GM18507 (cell line): ENCODE measurements around the gene CNDP1.

Experiments
- DNase-seq: peaks from one replicate; pipeline ENCODE4 v3.0.0; 2011; ENCODE audit warnings: low read depth; ENCODE audit not compliant: insufficient read length; ENCODE audit errors: extremely low spot score
- FAIRE-seq: peaks from 2 replicates; lab custom pipeline; 2011; peaks lifted over from hg19 to GRCh38; lab: Jason Lieb, UNC

CNDP1 gene

DNA sequence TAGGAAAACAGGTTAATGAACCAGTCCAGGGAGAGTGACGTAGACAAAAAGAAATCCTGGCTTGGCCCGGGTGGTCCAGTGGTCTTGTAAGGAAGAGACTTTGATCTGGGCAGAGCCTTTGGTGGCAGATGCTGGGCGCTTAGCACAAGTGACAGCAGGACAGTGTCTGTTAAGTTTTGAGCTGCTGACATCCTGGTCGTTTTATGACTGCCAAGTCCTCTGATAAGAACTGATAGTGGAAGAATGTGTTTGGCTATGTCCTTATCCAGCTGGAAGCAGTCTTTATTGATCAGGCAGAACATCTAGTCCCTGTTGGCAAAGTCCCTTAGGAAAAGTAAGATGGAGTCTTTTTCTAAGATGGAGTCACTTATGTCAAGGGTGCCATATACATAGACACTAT is 36.0 kb downstream of the CNDP1 start:
- no peak for FAIRE-seq

DNA sequence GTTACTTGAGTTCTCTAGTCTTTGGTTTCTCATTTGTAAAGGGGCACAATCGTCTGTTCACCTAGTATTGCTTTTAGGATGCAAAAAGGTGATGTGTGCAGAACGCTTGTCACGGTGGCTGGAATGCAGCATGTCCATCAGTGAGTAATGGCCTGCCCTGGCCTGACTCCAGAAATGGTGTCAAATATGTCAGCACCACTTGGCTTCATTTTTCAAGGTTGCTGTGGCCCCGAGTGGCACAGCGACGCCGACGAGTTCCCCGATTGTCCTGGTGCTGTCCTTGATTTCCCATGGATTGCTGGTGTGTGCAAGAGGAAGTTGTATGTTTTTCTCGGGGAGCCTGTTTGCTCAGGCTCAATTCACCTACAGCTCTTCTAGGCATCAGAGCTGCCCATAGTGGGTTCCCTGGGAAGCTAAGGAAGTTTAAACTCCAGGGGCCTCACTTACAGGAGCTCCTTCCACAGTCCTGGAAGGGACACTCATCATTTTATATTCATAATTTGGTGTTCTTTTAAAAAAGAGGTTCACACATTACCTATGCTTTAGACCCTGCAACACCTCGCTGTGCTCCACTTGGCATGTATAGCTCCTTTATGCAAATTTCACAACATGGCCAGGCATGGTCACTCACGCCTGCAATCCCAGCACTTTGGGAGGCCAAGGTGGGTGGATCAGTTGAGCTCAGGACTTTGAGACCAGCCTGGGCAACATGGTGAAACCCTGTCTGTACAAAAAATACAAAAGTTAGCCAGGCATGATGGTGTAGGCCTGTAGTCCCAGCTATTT is 37.8 kb downstream of the CNDP1 start:
- DNase-seq (no peak), FAIRE-seq (no peak)

More for the DNA sequence above, 36.0 kb downstream of the CNDP1 start:
- no peak for DNase-seq

DNA sequence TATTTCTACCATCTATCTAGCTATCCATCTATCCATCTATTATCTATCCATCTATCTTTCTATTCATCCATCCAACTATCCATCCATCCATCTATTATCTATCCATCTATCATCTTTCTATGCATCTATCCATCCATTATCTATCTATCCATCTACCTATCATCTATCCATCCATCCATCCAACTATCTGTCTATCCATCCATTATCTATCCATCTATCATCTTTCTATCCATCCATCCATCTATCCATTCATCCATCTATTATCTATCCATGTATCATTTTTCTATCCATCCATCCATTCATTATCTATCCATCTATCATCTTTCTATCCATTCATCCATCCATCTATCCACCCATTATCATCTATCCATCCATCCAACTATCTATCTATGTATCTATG is 38.8 kb downstream of the CNDP1 start:
- DNase-seq (no peak), FAIRE-seq (no peak)

DNA sequence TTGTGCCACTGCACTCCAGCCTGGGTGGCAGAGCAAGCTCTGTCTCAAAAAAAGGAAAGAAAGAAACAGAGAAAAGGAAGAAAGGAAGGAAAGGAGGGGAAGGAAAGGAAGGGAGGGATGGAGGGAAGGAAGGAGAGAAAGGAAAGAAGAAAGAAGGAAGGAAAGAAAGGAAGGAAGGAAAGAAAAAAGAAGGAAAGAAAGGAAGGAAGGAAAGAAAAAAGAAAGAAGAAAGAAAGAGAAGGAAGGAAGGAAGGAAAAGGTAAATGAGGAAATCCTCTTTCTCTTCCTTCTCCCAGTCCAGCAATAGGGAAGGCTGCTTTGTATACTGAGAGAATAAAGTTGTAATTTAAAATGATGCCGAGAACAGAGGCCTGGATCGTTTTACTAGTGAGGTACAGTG is 40.6 kb downstream of the CNDP1 start:
- DNase-seq: no peak
- no peak for FAIRE-seq

DNA sequence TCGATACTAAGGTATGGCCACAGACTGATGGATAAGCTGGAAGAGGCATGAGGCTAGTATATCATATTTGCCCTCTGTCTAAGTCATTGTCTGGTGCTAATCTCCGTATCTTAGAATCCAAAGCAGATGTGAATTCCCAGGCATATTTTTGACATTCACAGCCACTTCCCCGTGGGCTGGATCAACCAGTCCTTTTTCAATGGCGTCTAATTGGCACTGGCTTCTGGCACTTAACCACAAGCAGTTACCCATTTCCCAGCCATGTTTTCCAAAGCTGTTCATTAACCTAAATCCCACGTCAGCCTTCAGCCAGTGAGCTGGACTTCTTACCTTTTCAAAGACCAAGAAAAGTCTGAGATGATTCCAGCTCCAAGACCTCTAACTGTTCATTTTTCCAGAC is 42.7 kb downstream of the CNDP1 start:
- FAIRE-seq (no peak), DNase-seq (no peak)

DNA sequence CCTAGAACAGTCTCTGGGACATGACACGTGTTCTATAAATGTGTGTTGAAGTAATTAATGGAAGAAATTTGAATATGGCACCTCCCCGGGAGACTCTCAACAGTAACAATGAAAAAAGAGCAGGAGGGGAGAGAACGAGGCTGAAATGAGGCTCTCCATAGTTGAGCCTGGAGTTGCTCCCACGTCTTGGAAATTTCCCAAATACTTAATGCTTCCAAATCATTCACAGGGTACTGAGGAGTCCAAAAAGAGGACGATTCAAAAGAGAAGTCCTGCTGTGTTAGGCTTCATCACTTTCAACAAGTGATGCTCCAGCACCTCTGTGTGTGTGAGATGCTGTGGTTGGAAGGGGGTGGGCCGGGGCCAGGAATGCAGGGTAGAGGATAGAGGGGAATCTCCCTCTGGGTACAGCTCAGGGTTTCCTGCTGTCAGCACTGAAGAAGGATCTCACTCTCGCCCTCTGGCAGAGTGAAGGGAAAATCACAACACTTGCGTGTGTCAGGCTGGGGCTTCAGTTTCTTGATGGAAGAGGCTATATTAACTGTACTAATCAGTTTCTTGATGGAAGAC is 45.3 kb downstream of the CNDP1 start:
- FAIRE-seq (no peak), DNase-seq (no peak)

DNA sequence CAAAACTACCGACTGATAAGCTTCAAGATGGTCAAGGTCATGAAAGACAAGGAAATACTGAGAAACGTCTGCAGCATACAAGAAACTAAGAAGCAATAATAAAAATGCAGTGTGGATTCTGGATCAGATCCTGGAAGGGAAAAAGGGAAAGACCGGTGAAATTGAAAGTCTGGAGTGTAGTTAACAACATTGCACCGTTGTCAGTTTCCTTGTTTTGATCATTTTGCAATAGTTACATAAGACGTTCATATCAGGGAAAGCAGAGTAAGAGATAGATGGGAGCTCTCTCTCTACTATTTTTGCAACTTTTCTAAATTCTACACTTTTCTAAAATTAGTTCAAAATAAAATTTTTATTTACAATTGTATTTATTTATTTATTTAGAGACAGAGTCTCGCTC is 48.3 kb downstream of the CNDP1 start:
- FAIRE-seq (no peak), DNase-seq (no peak)

DNA sequence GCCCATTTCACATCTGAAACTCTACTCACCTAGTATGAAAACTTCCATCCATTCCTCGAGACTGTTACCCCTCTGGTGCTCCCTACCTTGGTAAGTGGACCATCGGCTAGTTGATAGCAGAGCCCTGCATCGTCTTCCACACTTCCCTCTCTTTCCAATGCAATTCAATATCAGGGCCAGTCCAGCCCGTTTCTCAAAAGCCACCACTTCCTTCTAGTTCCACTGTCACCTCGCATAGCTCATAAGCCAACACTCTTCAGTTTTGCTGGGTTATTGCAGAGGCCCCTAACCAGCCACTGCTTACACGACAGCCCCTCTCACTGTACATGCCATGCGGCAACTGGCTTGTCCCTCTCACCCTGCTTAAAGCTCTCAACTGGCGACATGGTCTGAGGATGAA is 53.1 kb downstream of the CNDP1 start:
- no peak for FAIRE-seq
- DNase-seq: no peak

DNA sequence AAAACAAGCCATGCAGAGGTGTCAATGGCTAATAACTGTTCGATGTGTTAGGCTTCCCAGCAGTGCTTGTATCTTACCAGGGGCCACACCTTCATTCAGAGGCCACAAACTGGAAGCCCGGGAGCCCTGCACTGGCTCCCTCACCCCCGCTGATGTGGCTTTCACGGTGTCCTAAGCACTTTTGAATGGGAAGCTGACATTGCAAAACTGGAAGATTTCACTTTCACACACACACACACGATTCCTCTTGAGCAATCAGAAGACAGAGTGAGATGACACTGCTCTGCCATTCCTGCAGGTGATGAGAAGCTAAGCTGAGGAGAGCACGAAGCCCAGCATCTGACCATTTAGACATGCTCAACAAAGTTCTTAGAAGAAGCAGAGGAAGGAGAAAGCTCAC is 54.7 kb downstream of the CNDP1 start:
- DNase-seq: no peak
- FAIRE-seq: no peak

DNA sequence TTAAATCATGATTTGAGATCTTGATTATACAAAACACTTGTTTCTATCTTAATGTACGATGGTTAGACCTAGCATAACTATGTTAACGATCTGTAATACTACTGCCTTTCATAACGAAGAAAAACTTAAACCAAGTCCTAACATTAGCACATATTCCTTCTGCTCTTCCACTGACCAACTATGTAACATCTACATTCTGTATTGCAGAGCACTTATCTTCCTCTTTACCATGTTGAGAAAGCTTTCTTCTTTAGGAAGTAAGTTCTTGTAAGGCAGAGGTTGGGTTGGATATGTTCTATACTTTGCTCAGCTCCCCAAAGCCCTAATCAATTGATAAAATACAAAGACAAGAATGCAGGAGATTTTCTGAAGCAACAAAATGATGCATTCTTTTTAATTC is 55.5 kb downstream of the CNDP1 start:
- DNase-seq (no peak), FAIRE-seq (no peak)

DNA sequence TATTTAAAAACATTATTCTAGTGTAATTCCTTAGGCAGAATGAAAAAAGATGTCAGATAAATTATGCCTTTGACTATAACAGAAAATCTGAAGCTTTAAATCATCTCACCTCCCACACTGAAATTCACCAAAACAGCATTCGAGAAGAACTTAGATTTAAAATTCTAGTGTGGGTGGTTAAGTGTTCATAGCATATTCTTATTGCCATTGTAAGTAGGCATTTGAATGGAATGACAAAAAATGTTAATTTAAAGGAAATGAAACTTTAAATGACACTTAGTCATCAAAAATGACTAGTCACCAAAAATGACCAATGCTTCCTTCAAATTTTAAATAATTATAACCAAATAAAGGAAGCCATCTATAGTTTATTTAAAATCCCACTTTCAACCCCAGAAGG is 56.4 kb downstream of the CNDP1 start:
- DNase-seq: no peak
- FAIRE-seq: no peak

DNA sequence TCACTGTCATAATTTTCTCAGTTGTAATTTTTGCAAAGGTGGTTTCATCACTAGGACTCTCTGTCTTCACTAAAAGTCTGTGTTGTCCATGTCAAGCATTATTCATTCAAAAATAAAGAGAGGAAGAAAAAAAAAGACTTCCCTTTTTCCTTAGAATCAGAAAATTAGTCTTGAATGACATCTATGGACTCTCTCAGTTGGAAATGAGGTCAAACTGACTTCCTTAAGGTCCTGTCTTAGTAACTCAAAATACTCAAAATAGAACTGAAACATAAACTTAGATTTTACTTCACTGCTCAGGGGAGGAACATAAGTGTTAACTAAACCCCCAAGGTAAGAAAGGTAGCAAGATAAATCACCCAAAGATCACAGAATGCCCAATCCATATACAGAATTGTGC is 61.1 kb downstream of the CNDP1 start:
- FAIRE-seq: peak; percentile 65
- DNase-seq: no peak

DNA sequence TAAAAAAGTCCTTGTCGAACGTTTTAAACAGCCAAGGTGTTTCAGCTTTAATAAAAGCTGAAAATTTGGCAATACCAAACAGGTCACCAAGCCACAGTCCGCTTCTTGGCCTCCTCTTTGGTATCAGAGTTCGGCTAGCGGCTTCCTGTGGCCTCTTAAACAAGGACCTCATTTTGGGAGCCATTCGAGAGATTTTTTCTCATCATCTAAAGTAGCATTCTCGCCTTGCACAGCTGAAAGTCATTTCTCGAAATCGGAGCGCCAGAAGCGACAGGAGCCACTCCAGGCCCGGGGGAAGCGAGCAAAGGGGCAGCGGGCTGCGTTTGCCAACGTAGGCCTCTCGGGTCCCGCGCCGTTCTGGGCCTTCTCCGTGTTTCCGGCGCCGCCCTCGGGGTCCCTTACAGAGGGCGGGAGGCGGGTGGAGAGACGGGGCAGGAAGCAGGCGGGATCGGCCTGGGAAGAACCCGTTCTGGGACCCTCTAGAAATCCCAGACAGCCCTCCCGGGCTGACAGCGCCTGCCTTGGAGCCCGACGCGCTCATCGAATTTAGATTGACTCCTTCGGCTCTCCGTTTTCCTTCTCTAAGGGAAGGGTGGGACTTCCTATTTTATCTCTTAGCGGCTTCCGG is 62.8 kb downstream of the CNDP1 start:
- peak; percentile 35 for FAIRE-seq
- peak; percentile 35 for DNase-seq

DNA sequence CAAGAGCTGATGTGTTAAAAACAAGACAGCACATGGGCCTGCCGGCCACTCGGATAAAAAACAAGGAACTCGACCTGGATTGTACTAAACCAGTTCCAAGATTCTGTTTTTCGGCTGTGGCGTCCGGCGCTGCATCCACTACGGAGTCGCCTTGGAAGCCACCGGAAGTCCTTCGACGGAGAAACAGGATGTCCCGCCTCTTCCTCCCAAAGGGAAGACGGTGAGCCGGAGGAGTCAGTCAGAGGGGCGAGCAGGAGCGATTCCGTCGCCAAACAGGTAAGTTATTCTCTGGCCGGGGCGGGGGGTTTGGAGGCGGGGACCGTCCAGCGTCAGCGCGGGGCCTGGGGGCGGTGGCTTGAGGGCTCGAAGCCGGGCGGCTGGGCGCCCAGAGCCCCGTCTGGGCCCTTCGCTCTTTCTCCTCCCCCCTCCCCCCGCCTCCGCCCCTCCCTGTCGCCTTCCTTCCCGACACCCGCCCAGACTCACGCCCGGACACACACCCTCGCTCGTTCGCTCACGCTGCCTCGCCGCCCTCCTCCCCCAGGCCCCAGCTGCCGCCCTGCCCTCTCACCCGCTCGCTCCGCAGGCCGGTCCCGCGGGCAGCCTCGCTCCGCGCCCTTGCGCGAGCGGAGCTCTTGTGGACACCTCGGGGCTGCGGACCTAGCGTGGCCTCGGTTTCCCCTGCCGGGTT is 63.5 kb downstream of the CNDP1 start, which contains the start of gene ZNF407:
TSS of gene ZNF407 (plus strand) at position 209 of the 688 bp plus-strand sequence. CDS start 33,150 bp downstream, outside the sequence.
- DNase-seq: peak; percentile 74
- FAIRE-seq: peak; percentile 86

DNA sequence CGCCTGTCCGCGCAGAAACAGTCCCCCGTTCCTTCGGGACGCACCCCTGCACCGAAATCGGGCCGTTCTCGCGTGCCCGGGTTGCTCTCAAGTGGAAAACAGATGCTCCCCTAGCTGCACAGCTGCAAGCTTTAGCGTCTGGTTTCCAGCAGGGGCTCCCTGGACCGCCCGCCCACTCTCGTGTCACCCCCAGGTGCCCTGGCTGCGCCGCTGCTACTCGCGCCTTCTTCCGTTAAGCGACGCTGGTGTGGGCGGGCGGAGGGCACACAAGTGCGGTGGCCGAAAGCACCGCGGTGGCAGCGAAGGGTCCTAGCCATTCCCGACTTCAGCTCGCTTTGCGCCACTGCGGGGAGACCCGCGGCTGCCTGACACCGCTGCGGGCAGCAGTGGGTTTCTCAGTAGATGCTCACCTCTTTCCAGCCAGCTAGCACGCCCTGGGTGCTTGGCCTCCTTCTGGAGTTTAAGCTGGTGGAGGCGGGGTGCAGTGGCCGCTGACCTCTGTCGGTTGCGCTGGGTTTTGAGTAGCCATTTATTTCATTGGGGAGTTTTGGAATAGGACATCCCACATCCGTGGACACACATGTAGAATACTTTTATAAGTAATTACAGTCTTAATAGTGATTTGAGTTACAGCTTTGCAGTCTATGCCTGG is 64.2 kb downstream of the CNDP1 start:
- DNase-seq: peak; percentile 46
- peak; percentile 68 for FAIRE-seq

DNA sequence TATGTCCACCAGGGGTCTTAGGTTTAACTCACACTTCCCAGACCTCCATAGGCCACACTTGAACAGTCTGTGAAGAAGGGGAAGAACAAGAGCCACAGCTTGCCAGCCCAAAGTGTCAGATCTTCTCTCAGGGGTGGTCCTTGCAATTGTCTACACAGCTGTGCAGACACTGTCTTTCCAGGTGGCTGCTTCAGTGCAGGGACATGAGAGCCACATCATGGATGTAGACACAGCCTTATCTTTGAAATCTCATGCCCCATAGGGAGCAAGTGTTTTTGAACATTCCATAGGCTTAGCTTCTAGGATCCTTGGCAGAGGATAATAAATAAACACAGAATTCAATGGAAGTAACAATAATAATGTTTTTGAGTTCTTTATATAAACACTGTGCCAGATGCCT is 70.1 kb downstream of the CNDP1 start:
- DNase-seq (no peak), FAIRE-seq (no peak)

DNA sequence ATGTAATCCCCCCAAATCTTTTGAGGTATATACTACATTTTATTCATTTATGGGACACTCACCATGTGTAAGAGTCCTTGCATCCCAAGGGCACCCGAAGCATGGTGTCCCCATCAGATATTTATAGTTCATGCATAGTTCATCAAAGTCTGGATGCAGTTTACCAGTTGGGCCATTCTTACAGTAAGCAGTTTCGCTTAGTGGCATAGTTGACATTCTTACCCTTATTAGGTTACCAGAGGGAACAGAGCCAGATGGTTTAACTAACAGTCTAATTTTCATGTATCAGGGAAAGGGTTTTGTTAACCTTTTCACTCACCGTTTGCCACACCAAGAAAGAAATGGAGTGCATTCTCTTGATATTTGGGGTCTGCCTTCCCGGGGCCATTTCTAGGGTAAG is 70.5 kb downstream of the CNDP1 start:
- no peak for DNase-seq

DNA sequence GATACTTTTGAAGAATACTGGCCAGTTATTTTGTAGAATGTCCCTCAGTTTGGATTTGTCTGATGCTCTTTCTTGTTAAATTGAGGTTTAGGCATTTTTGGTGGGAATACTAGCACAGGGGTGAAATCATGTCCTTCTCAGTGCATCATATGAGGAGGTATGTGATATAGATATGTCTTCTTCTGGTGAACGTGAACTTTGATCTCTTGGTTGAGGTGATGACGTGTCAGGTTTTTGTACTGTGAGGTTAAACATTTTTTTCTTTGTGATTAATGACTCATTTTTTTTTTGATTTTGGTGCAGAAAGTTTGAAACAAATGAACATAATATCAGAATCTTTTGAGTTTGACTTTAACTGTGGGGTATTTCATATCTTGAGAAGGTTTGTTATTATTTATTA is 74.4 kb downstream of the CNDP1 start:
- no peak for FAIRE-seq

More for the DNA sequence above, 70.5 kb downstream of the CNDP1 start:
- FAIRE-seq: no peak

DNA sequence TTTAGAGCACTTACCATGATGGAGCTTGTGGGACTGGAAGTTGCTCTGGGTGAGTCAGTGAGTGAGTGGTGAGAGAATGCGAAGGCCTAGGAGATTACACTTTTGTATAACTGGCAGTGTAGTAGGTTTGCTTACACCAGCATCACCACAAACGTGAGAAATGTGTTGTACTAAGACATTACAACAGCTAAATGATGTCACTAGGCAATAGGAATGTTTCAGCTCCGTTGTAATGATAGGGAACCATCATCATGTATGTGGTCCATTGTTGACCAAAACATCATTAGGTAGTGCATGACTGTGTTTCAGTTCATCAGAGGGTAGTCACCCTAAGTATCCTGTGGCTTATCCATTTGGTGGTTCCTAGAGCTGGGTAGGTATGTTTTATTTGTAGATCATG is 75.2 kb downstream of the CNDP1 start:
- no peak for DNase-seq
- no peak for FAIRE-seq

More for the DNA sequence above, 74.4 kb downstream of the CNDP1 start:
- DNase-seq: no peak
